ENCODE measurements around the gene GPC4. TPM values are rescaled to one million over a fixed set of nuclear protein-coding genes. Genes with fewer than 3 reads are reported as not detected.

The GPC4 gene
- total and polyA plus RNA-seq, 4 donors = 0.23 to 1.3 (median 0.71) TPM

DNA sequence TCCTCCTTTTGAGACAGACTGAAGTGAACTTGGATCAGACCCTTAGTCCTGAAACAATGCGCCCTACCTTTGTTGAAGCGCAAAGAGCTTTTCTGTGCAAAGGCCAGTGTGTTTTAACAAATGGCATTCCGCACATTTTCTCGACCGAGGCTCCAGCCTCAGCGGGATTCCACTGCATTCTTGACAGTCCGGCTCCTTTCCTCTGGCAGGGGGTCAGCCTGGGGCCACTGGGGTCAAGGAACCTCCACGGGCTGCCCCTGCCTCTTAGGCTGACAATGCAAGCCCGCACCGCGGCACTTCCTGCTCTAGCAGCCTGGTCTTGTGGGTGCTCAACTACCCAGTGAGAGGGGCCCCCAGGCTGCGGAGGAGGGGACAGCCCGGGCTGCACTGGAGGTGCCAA, 150.0 kb downstream of the GPC4 start:
- 24% methylated on average over 13 of the region's 13 CpGs for WGBS
- Histone ChIP-seq H3K4me3 (ENCODE audit: low read depth in 1 of 3, low read length in 3 of 3) (no peak overlapping the region), H3K36me3 (ENCODE audit: control insufficient read depth in 4 of 4, insufficient read depth in 3 of 4, low read depth in 1 of 4, low read length in 3 of 4) (no peaks in the 10 kb centered on the region)

More for the DNA sequence above, 150.0 kb downstream of the GPC4 start:
- Histone ChIP-seq H3K27me3 (ENCODE audit: control insufficient read depth in 4 of 4, insufficient read depth in 4 of 4, low read length in 3 of 4) (no peaks in the 10 kb centered on the region), H3K9ac (ENCODE audit: low read depth in 1 of 2, low read length in 2 of 2) (no peak overlapping the region), H3K4me1 (ENCODE audit: control insufficient read depth in 4 of 4, insufficient read depth in 4 of 4, low read length in 3 of 4) (no peaks in the 10 kb centered on the region), H3K9me3 (ENCODE audit: control insufficient read depth in 4 of 4, low read length in 3 of 4) (no peaks in the 10 kb centered on the region), H3K27ac (ENCODE audit: low read depth in 1 of 2, low read length in 2 of 2) (no peak overlapping the region)
- TF ChIP-seq ZBTB33 (IDR thresholded peaks at IDR 0.05) (no peak), REST (IDR thresholded peaks at IDR 0.05) (no peak), ATF3 (IDR thresholded peaks at IDR 0.05) (no peak), TAF1 (conservative IDR thresholded peaks at IDR 0.05) (no peak), RAD21 (IDR thresholded peaks at IDR 0.05) (no peak), HNF4G (IDR thresholded peaks at IDR 0.05) (no peak), HNF4A (conservative IDR thresholded peaks at IDR 0.05) (no peak), SP1 (IDR thresholded peaks at IDR 0.05) (no peak), GABPA (IDR thresholded peaks at IDR 0.05 in 1 of 2, conservative IDR thresholded peaks at IDR 0.05 in 1 of 2) (no peak), MAX (IDR thresholded peaks at IDR 0.05) (no peak), JUND (IDR thresholded peaks at IDR 0.05) (no peak), NR2F2 (IDR thresholded peaks at IDR 0.05) (no peak), FOXA2 (IDR thresholded peaks at IDR 0.05) (no peak), FOXA1 (IDR thresholded peaks at IDR 0.05) (no peak), RXRA (IDR thresholded peaks at IDR 0.05) (no peak), EGR1 (IDR thresholded peaks at IDR 0.05; ENCODE audit: low read depth in 2 of 2) (no peak)
- TF ChIP-seq, protein P1, sequence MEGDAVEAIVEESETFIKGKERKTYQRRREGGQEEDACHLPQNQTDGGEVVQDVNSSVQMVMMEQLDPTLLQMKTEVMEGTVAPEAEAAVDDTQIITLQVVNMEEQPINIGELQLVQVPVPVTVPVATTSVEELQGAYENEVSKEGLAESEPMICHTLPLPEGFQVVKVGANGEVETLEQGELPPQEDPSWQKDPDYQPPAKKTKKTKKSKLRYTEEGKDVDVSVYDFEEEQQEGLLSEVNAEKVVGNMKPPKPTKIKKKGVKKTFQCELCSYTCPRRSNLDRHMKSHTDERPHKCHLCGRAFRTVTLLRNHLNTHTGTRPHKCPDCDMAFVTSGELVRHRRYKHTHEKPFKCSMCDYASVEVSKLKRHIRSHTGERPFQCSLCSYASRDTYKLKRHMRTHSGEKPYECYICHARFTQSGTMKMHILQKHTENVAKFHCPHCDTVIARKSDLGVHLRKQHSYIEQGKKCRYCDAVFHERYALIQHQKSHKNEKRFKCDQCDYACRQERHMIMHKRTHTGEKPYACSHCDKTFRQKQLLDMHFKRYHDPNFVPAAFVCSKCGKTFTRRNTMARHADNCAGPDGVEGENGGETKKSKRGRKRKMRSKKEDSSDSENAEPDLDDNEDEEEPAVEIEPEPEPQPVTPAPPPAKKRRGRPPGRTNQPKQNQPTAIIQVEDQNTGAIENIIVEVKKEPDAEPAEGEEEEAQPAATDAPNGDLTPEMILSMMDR (IDR thresholded peaks at IDR 0.05; ENCODE audit: low read depth, low read length, missing input control) = no peak
- no peak for DNase-seq (ENCODE audit: low spot score)
